Anterior cingulate cortex (tissue), 58 donors: ENCODE measurements around the gene DOCK9.

ENCODE experiments used
- DNase-seq, 58 donors: peaks; one replicate each; lab custom pipeline; 2025; lab: John Stamatoyannopoulos, UW

Gene DOCK9

GRCh38 chr13:98977568-98978265 is at the start of gene DOCK9:
Gene DOCK9 (minus strand): TSS chr13:98978064. CDS start chr13:98977909, 155 bp downstream.
- peak in 55 of 58 donors; percentile 6 to 91 (median 67) for DNase-seq

GRCh38 chr13:99027260-99027659 is 49.4 kb upstream of the DOCK9 start:
- no peak for DNase-seq

- no peak for DNase-seq
These were observed 45.1 kb upstream of the DOCK9 start for GRCh38 chr13:99022941-99023340.

GRCh38 chr13:99018418-99019180 is 40.7 kb upstream of the DOCK9 start:
- no peak for DNase-seq

GRCh38 chr13:99015606-99016490 is 38.0 kb upstream of the DOCK9 start:
- DNase-seq, result peak in 22 of 58 donors; percentile 4 to 71 (median 26)

- DNase-seq, result peak in 18 of 58 donors; percentile 6 to 53 (median 16)
These were observed 36.7 kb upstream of the DOCK9 start for GRCh38 chr13:99014522-99014921.

- DNase-seq, result peak in 8 of 58 donors; percentile 4 to 55 (median 17)
These were observed 36.1 kb upstream of the DOCK9 start for GRCh38 chr13:99013951-99014350.

GRCh38 chr13:99012539-99012938 is 34.7 kb upstream of the DOCK9 start:
- DNase-seq, result no peak

GRCh38 chr13:99009987-99010551 is 32.2 kb upstream of the DOCK9 start:
- no peak for DNase-seq

- DNase-seq, result no peak
These were observed 30.7 kb upstream of the DOCK9 start for GRCh38 chr13:99008577-99008976.

GRCh38 chr13:99007414-99007986 is 29.6 kb upstream of the DOCK9 start:
- DNase-seq, result no peak

GRCh38 chr13:99005609-99006008 is 27.7 kb upstream of the DOCK9 start:
- no peak for DNase-seq

GRCh38 chr13:99004978-99005377 is 27.1 kb upstream of the DOCK9 start:
- DNase-seq, result no peak

GRCh38 chr13:99003851-99004471 is 26.1 kb upstream of the DOCK9 start:
- DNase-seq, result no peak

- DNase-seq, result no peak
These were observed 25.3 kb upstream of the DOCK9 start for GRCh38 chr13:99003186-99003585.

GRCh38 chr13:99002172-99002710 is 24.4 kb upstream of the DOCK9 start:
- DNase-seq, result no peak

GRCh38 chr13:99000137-99000536 is 22.3 kb upstream of the DOCK9 start:
- no peak for DNase-seq

- no peak for DNase-seq
These were observed 21.7 kb upstream of the DOCK9 start for GRCh38 chr13:98999639-98999952.

- DNase-seq, result no peak
These were observed 21.2 kb upstream of the DOCK9 start for GRCh38 chr13:98998831-98999638.
